BJ (cell line): ENCODE measurements around the gene OR1J4. TPM values are rescaled to one million over a fixed set of nuclear protein-coding genes. Genes with fewer than 3 reads are reported as not detected.

Source experiments
- CTCF ChIA-PET: fragments of 350-600 bp; formaldehyde crosslinking; extraction: SDS; loops from one replicate; lab custom pipeline; 2021; ENCODE audit warnings: antibody characterized with exemption, inconsistent platforms; lab: Yijun Ruan, JAX
- POLR2A ChIA-PET: fragments of 300-600 bp; sonication (Branson Sonifier 250); formaldehyde crosslinking; extraction: SDS; loops from one replicate; lab custom pipeline; 2021; ENCODE audit warnings: antibody characterized with exemption; lab: Charles Lee
- DNase-seq: peaks from one replicate; pipeline ENCODE4 v3.0.0-alpha.2; 2011; ENCODE audit warnings: low read depth
- H3K27me3 ChIP-seq: 2 replicates; pipeline ENCODE4 v1.6.0; 2011; ENCODE audit warnings: low read length; ENCODE audit not compliant: control insufficient read depth, insufficient read depth
- H3K36me3 ChIP-seq: 2 replicates; pipeline ENCODE4 v1.5.1; 2011; ENCODE audit warnings: low read length; ENCODE audit not compliant: control insufficient read depth, insufficient read depth
- H3K4me3 ChIP-seq: 2 replicates; pipeline ENCODE4 v1.5.1; 2011; ENCODE audit warnings: low read depth, mild to moderate bottlenecking, control low read depth, low read length
- CTCF ChIP-seq: IDR thresholded peaks from 2 replicates; pipeline ENCODE4 v1.5.1; 2011; ENCODE audit warnings: low read depth, mild to moderate bottlenecking, control low read depth, inconsistent platforms, low read length, moderate library complexity; ENCODE audit not compliant: insufficient read depth
- polyA plus RNA-seq: library from polyadenylated mRNA; depleted of rRNA; stranded (reverse); fragments of >200 nt; gene quantifications from 2 replicates; pipeline ENCODE4 v1.2.3, GENCODE V29; 2011

Gene OR1J4
- polyA plus RNA-seq, 1 experiment = 0.69 TPM

- Histone ChIP-seq H3K27me3 (no peaks in the 10 kb centered on the region), H3K36me3 (no peaks in the 10 kb centered on the region), H3K4me3 (no peak overlapping the region)
- TF ChIP-seq CTCF = no peak
- DNase-seq = no peak
- POLR2A ChIA-PET = no interaction called here
- CTCF ChIA-PET = no interaction called here
Measured at GRCh38 chr9:122538757-122539156, 19.8 kb downstream of the OR1J4 start.

GRCh38 chr9:122546196-122546595 lies 27.3 kb downstream of the OR1J4 start:
- ChIA-PET POLR2A (no interaction called here), CTCF (no interaction called here)
- no peak for DNase-seq
- TF ChIP-seq CTCF = no peak
- Histone ChIP-seq H3K27me3 (no peaks in the 10 kb centered on the region), H3K4me3 (no peak overlapping the region), H3K36me3 (no peaks in the 10 kb centered on the region)

GRCh38 chr9:122551371-122551770 lies 32.4 kb downstream of the OR1J4 start:
- H3K4me3 ChIP-seq = no peak overlapping the region
- TF ChIP-seq CTCF = no peak
- no peak for DNase-seq
- H3K27me3 ChIP-seq = peaks cover 7% of the 10 kb centered on the region; the same call in 1 of the 2 replicates
- no peaks in the 10 kb centered on the region for H3K36me3 ChIP-seq
- POLR2A ChIA-PET = no interaction called here
- CTCF ChIA-PET = no interaction called here

- no peak for TF ChIP-seq CTCF
- DNase-seq = no peak
- Histone ChIP-seq H3K36me3 (no peaks in the 10 kb centered on the region), H3K4me3 (no peak within 1 kb of the TSS), H3K27me3 (peaks cover 7% of the 10 kb centered on the region; the same call in 1 of the 2 replicates)
- POLR2A ChIA-PET = no interaction called here
- CTCF ChIA-PET = no interaction called here
Measured at GRCh38 chr9:122552812-122553211, 33.9 kb downstream of the OR1J4 start, which contains the start of gene OR1N2. OR1N2 (plus strand) TSS chr9:122553112; CDS start chr9:122553212, 100 bp downstream.

GRCh38 chr9:122561446-122561845 lies 42.5 kb downstream of the OR1J4 start:
- no peak for TF ChIP-seq CTCF
- no peak overlapping the region for H3K4me3 ChIP-seq
- CTCF ChIA-PET = no interaction called here
- POLR2A ChIA-PET = no interaction called here
- no peak for DNase-seq
- H3K36me3 ChIP-seq = no peaks in the 10 kb centered on the region
- H3K27me3 ChIP-seq = no peaks in the 10 kb centered on the region
